Erythroblast (primary cell): Measurements from ENCODE around the gene GRPEL1.

Source experiments
- GATA1 ChIP-seq: IDR thresholded peaks from 2 replicates; pipeline ENCODE4 v1.6.1; 2011; ENCODE audit warnings: low read depth, mild to moderate bottlenecking, control low read depth, low read length, moderate library complexity
- POLR2A ChIP-seq: IDR thresholded peaks from 2 replicates; pipeline ENCODE4 v1.6.1; 2011; ENCODE audit warnings: mild to moderate bottlenecking, low read length

GRCh38 chr4:7077371-7077770, 9.5 kb upstream of the GRPEL1 start:
- no peak for TF ChIP-seq POLR2A
- no peak for TF ChIP-seq GATA1
